Measurements from ENCODE around the gene MYO18B.

DNA sequence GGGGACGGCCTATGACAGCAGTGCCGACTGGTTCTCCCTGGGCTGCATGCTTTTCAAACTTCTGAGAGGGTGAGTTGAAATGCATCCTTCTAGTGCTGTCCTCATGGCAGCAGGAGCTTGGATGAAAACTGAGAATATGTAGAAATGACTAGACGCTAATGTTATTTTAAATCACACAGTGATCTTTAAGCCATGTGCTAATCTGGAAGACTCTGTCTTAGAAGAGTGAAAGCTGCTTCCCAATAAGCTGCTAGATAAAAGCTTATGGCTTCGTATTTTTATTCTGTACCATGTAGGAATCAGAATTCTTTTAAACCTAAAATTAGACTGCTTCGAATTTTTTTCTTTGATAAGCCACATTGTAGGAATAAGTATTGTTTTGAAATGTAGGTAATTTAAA, 46.8 kb upstream of the MYO18B start:
- TF ChIP-seq POLR2A (IDR thresholded peaks at IDR 0.05; ENCODE audit: control extremely low read depth in 1 of 2, low read depth in 2 of 2, low read length in 2 of 2) (no peak), RXRA (IDR thresholded peaks at IDR 0.05; ENCODE audit: insufficient read depth, low read depth, low read length) (no peak), POLR2AphosphoS5 (IDR thresholded peaks at IDR 0.05; ENCODE audit: low read depth, low read length) (no peak), TAF1 (IDR thresholded peaks at IDR 0.05; ENCODE audit: low read depth, low read length) (no peak), YY1 (IDR thresholded peaks at IDR 0.05; ENCODE audit: low read depth, low read length) (no peak), SUZ12 (IDR thresholded peaks at IDR 0.05; ENCODE audit: low read length) (no peak)
- TF ChIP-seq, protein P1, sequence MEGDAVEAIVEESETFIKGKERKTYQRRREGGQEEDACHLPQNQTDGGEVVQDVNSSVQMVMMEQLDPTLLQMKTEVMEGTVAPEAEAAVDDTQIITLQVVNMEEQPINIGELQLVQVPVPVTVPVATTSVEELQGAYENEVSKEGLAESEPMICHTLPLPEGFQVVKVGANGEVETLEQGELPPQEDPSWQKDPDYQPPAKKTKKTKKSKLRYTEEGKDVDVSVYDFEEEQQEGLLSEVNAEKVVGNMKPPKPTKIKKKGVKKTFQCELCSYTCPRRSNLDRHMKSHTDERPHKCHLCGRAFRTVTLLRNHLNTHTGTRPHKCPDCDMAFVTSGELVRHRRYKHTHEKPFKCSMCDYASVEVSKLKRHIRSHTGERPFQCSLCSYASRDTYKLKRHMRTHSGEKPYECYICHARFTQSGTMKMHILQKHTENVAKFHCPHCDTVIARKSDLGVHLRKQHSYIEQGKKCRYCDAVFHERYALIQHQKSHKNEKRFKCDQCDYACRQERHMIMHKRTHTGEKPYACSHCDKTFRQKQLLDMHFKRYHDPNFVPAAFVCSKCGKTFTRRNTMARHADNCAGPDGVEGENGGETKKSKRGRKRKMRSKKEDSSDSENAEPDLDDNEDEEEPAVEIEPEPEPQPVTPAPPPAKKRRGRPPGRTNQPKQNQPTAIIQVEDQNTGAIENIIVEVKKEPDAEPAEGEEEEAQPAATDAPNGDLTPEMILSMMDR (IDR thresholded peaks at IDR 0.05; ENCODE audit: control extremely low read depth in 1 of 3, insufficient read depth in 1 of 3, low read depth in 1 of 3, low read length in 3 of 3) = no peak
